Measurements from ENCODE around the gene RABGGTA. TPM values are rescaled to one million over a fixed set of nuclear protein-coding genes. Genes with fewer than 3 reads are reported as not detected.

Gene RABGGTA
- total and polyA plus RNA-seq, 8 donors: 16.0 to 230 (median 87.8) TPM

DNA sequence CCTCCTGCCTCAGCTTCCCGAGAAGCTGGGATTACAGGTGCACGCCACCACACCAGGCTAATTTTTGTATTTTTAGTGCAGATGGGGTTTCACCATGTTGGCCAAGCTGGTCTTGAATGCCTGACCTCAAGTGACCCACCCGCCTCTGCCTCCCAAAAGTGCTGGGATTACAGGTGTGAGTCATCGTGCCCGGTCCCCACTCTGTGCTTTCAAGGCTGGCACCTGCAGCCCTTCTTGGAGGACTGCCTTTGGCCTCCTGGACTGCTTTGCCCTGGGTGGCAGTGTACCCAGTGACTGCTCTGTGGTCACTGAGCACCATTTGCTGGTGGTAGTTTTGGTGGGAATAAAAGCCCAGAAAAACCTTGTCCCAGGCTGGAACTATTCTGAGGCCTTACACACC, 15.6 kb upstream of the RABGGTA start:
- H3K4me1 ChIP-seq: no peaks in the 10 kb centered on the region
- intact Hi-C loops (cut with DNase I; ENCODE audit: low total_unique reads): no loop called here
- H3K27ac ChIP-seq: no peak overlapping the region
- WGBS, 5 donors: 88 to 96% (median 93%) methylated on average over 5 of the region's 5 CpGs
- no peak overlapping the region for H3K4me3 ChIP-seq
- TF ChIP-seq EP300 (IDR thresholded peaks at IDR 0.05) (no peak), POLR2AphosphoS5 (IDR thresholded peaks at IDR 0.05) (no peak), POLR2A (IDR thresholded peaks at IDR 0.05) (no peak)
- TF ChIP-seq, protein P1, sequence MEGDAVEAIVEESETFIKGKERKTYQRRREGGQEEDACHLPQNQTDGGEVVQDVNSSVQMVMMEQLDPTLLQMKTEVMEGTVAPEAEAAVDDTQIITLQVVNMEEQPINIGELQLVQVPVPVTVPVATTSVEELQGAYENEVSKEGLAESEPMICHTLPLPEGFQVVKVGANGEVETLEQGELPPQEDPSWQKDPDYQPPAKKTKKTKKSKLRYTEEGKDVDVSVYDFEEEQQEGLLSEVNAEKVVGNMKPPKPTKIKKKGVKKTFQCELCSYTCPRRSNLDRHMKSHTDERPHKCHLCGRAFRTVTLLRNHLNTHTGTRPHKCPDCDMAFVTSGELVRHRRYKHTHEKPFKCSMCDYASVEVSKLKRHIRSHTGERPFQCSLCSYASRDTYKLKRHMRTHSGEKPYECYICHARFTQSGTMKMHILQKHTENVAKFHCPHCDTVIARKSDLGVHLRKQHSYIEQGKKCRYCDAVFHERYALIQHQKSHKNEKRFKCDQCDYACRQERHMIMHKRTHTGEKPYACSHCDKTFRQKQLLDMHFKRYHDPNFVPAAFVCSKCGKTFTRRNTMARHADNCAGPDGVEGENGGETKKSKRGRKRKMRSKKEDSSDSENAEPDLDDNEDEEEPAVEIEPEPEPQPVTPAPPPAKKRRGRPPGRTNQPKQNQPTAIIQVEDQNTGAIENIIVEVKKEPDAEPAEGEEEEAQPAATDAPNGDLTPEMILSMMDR (IDR thresholded peaks at IDR 0.05): no peak
- H3K27me3 ChIP-seq: no peaks in the 10 kb centered on the region
- peaks cover 18 to 34% (median 28%) of the 10 kb centered on the region in 4 donors for H3K36me3 ChIP-seq
- H3K9me3 ChIP-seq: no peaks in the 10 kb centered on the region
- no peak for DNase-seq

DNA sequence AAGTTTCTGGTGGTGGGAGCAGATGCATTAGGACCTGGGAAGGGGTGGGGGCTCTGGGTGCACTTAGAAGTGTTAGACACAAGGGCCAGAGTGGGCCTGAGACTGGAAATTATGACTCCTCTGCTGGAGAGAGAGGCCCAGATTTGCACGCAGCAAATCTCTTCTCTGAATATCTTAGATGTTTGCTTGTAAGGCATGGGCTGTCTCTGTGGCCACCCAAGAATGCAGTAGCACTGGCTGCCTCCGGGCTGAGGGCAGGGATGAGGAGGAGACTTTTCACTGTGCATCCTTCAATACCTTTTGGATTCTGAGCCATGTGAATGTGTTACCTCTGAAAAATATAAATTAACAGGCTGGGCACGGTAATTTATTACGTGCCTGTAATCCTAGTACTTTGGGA, 14.0 kb upstream of the RABGGTA start:
- intact Hi-C loops (cut with DNase I; ENCODE audit: low total_unique reads): no loop called here
- no peak overlapping the region for H3K4me3 ChIP-seq
- WGBS, 5 donors: 59 to 72% (median 69%) methylated on average over 4 of the region's 4 CpGs
- H3K36me3 ChIP-seq: peaks cover 1 to 17% (median 12%) of the 10 kb centered on the region in 4 donors
- H3K27ac ChIP-seq: no peak overlapping the region
- TF ChIP-seq, protein P1 (IDR thresholded peaks at IDR 0.05): no peak
- TF ChIP-seq POLR2A (IDR thresholded peaks at IDR 0.05) (no peak), EP300 (IDR thresholded peaks at IDR 0.05) (no peak), POLR2AphosphoS5 (IDR thresholded peaks at IDR 0.05) (no peak)
- no peaks in the 10 kb centered on the region for H3K27me3 ChIP-seq
- peaks cover 0 to 12% (median 0%) of the 10 kb centered on the region in 4 donors for H3K4me1 ChIP-seq
- no peaks in the 10 kb centered on the region for H3K9me3 ChIP-seq
- no peak for DNase-seq

DNA sequence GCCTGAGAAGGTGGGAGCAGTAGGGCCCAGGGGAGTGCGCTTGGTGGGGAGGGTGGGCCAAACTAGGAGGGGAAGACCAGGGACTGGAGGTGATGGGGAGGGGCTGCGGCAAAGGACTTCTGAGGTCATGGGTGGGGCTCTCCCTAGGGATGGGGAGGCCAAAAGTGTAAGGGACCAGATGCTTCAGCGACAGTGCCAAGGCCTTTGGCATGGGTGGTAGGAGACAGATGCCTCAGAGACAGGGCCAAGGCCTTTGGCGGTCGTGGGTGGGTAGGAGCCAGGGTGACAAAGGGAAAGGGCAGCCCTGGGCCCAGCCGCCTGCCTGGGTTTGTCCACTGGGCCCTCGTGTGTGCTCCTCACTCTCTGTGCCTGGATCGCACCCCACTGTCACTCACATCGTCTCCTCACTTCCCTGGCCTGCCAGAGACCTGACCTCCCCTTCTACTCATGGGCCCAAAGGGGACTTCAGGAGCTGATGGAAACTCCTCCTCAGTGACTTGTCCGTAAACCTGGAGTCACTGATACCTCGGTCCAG, 13.2 kb upstream of the RABGGTA start:
- intact Hi-C loops (cut with DNase I; ENCODE audit: low total_unique reads): no loop called here
- Histone ChIP-seq H3K4me1 (peaks cover 0 to 13% (median under 1%) of the 10 kb centered on the region in 4 donors), H3K27ac (no peak overlapping the region), H3K9me3 (no peaks in the 10 kb centered on the region), H3K4me3 (no peak overlapping the region), H3K36me3 (peaks cover 0 to 10% (median 4%) of the 10 kb centered on the region in 4 donors), H3K27me3 (no peaks in the 10 kb centered on the region)
- DNase-seq: no peak
- 77 to 85% (median 82%) methylated on average over 11 of the region's 11 CpGs for WGBS, 5 donors
- no peak for TF ChIP-seq POLR2A (IDR thresholded peaks at IDR 0.05)
- no peak for TF ChIP-seq EP300 (IDR thresholded peaks at IDR 0.05)
- TF ChIP-seq, protein P1 (IDR thresholded peaks at IDR 0.05): no peak
- no peak for TF ChIP-seq POLR2AphosphoS5 (IDR thresholded peaks at IDR 0.05)

DNA sequence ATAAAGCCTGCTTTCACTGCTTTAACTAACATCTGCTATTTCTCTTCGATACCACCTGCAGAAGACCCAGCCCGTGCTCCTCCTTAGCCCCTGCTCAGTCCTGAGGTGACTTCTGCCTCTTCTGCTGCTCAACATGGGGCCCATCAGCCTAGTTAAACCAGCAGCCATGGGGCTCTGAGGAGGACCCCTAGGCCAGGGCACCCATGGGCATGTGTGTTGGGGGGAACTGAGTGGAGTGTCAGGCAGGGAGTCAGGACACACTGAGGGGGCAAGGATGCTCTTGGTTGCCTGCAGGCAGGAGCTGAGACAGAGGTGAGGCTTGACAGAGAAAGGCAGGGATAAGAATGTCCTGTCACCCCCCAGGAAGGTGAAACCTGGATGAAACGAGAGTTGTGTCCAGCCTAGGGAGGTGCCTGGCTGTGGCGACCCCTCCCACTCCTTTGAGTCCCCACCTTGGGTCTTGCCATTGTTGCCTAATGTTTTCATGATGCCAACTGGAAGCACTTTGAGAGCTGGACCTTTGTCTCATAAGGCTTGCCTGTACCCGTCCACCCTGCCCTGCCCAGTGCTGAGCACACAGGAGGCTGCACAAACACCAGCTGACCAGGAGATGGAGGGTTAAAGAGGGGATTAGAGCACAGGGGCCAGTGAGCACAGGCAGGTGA, 12.5 kb upstream of the RABGGTA start:
- intact Hi-C loops (cut with DNase I; ENCODE audit: low total_unique reads): no loop called here
- no peaks in the 10 kb centered on the region for H3K9me3 ChIP-seq
- H3K36me3 ChIP-seq: peaks cover 0 to 4% (median 0%) of the 10 kb centered on the region in 4 donors
- H3K27ac ChIP-seq: no peak overlapping the region
- WGBS, 5 donors: 88 to 95% (median 90%) methylated on average over 5 of the region's 5 CpGs
- no peak overlapping the region for H3K4me3 ChIP-seq
- DNase-seq: no peak
- TF ChIP-seq EP300 (IDR thresholded peaks at IDR 0.05) (no peak), POLR2AphosphoS5 (IDR thresholded peaks at IDR 0.05) (no peak), POLR2A (IDR thresholded peaks at IDR 0.05) (no peak)
- TF ChIP-seq, protein P1 (IDR thresholded peaks at IDR 0.05): no peak
- peaks cover 0 to 16% (median 3%) of the 10 kb centered on the region in 4 donors for H3K4me1 ChIP-seq
- no peaks in the 10 kb centered on the region for H3K27me3 ChIP-seq
